ENCODE data around the gene RAMACL.

GRCh38 chr6:166592821-166593220 is 6.3 kb upstream of the RAMACL start:
- TF ChIP-seq CTCF (IDR thresholded peaks at IDR 0.05; ENCODE audit: poor library complexity), result no peak
- TF ChIP-seq EZH2phosphoT487 (IDR thresholded peaks at IDR 0.05; ENCODE audit: low read depth, severe bottlenecking, unreplicated experiment), result no peak
- no peak for TF ChIP-seq EZH2 (IDR thresholded peaks at IDR 0.05; ENCODE audit: borderline replicate concordance)
